H9 (cell line): ENCODE data around the gene BLMH. TPM values are rescaled to one million over a fixed set of nuclear protein-coding genes. Genes with fewer than 3 reads are reported as not detected.

Source experiments
- DNase-seq: peaks from one replicate; pipeline ENCODE4 v3.0.0-alpha.2; 2017
- H2AFZ ChIP-seq: one replicate; pipeline ENCODE4 v1.6.1; 2013; ENCODE audit warnings: mild to moderate bottlenecking, low read length, control low read depth, moderate library complexity
- H2AK5ac ChIP-seq: 2 replicates; pipeline ENCODE4 v1.6.1; 2013; ENCODE audit warnings: low read length, control low read depth, mixed read lengths; ENCODE audit not compliant: insufficient read length
- H2BK120ac ChIP-seq: one replicate; pipeline ENCODE4 v1.6.1; 2013; ENCODE audit warnings: low read depth, mild to moderate bottlenecking, low read length, control low read depth, inconsistent platforms; ENCODE audit not compliant: poor library complexity, severe bottlenecking
- H2BK12ac ChIP-seq: 2 replicates; pipeline ENCODE4 v1.6.1; 2013; ENCODE audit warnings: low read length, control low read depth, mixed read lengths, low read depth; ENCODE audit not compliant: insufficient read length
- H2BK15ac ChIP-seq: 2 replicates; pipeline ENCODE4 v1.6.1; 2013; ENCODE audit warnings: low read depth, low read length, control low read depth
- H2BK20ac ChIP-seq: one replicate; pipeline ENCODE4 v1.6.1; 2013; ENCODE audit warnings: low read depth, mild to moderate bottlenecking, low read length, control low read depth, inconsistent platforms; ENCODE audit not compliant: poor library complexity, severe bottlenecking
- H2BK5ac ChIP-seq: 2 replicates; pipeline ENCODE4 v1.6.1; 2013; ENCODE audit warnings: low read length, control low read depth, mixed read lengths; ENCODE audit not compliant: insufficient read length
- H3K14ac ChIP-seq: 2 replicates; pipeline ENCODE4 v1.6.1; 2013; ENCODE audit warnings: low read length, control low read depth; ENCODE audit not compliant: insufficient read depth
- H3K18ac ChIP-seq: 2 replicates; pipeline ENCODE4 v1.6.1; 2013; ENCODE audit warnings: low read depth, mild to moderate bottlenecking, mixed read lengths, low read length, control low read depth; ENCODE audit not compliant: insufficient read length
- H3K23ac ChIP-seq: 2 replicates; pipeline ENCODE4 v1.6.1; 2013; ENCODE audit warnings: low read length, control low read depth, mixed read lengths, low read depth; ENCODE audit not compliant: insufficient read length
- H3K23me2 ChIP-seq: 2 replicates; pipeline ENCODE4 v1.6.1; 2013; ENCODE audit warnings: low read depth, mild to moderate bottlenecking, mixed read lengths, low read length, control low read depth; ENCODE audit not compliant: insufficient read length, poor library complexity, severe bottlenecking
- H3K27ac ChIP-seq: 2 replicates; pipeline ENCODE4 v1.5.1; 2013; ENCODE audit warnings: low read length, control low read depth, mixed read lengths, low read depth; ENCODE audit not compliant: insufficient read length
- H3K27me3 ChIP-seq: 2 replicates; pipeline ENCODE4 v1.6.1; 2013; ENCODE audit warnings: low read length, control low read depth, inconsistent platforms; ENCODE audit not compliant: insufficient read depth
- H3K4ac ChIP-seq: 2 replicates; pipeline ENCODE4 v1.6.1; 2013; ENCODE audit warnings: low read depth, mild to moderate bottlenecking, control low read depth, inconsistent platforms, low read length, moderate library complexity
- H3K4me1 ChIP-seq: 2 replicates; pipeline ENCODE4 v1.6.1; 2013; ENCODE audit warnings: low read length, control low read depth, inconsistent platforms; ENCODE audit not compliant: insufficient read depth
- H3K4me2 ChIP-seq: 2 replicates; pipeline ENCODE4 v1.6.1; 2013; ENCODE audit warnings: low read length, control low read depth, mixed read lengths; ENCODE audit not compliant: insufficient read length, insufficient read depth
- H3K56ac ChIP-seq: 2 replicates; pipeline ENCODE4 v1.6.1; 2013; ENCODE audit warnings: low read depth, mild to moderate bottlenecking, mixed read lengths, low read length, control low read depth; ENCODE audit not compliant: insufficient read length
- H3K79me1 ChIP-seq: 2 replicates; pipeline ENCODE4 v1.6.1; 2013; ENCODE audit warnings: low read depth, mild to moderate bottlenecking, moderate library complexity, low read length, control low read depth, inconsistent platforms; ENCODE audit not compliant: insufficient read depth, poor library complexity, severe bottlenecking
- H3K79me2 ChIP-seq: 2 replicates; pipeline ENCODE4 v1.6.1; 2013; ENCODE audit warnings: low read length, control low read depth, inconsistent platforms; ENCODE audit not compliant: insufficient read depth
- H3K9ac ChIP-seq: 2 replicates; pipeline ENCODE4 v1.6.1; 2013; ENCODE audit warnings: low read length, control low read depth, mixed read lengths; ENCODE audit not compliant: insufficient read length; ENCODE audit errors: extremely low read depth
- H3K9me3 ChIP-seq: one replicate; pipeline ENCODE4 v1.6.1; 2013; ENCODE audit warnings: low read depth, low read length, inconsistent platforms; ENCODE audit not compliant: control insufficient read depth
- H3T11ph ChIP-seq: one replicate; pipeline ENCODE4 v1.6.1; 2013; ENCODE audit warnings: mild to moderate bottlenecking, low read length, control low read depth, inconsistent platforms
- H4K20me1 ChIP-seq: one replicate; pipeline ENCODE4 v1.6.1; 2013; ENCODE audit not compliant: control insufficient read depth, insufficient read length, insufficient read depth
- H4K5ac ChIP-seq: 2 replicates; pipeline ENCODE4 v1.6.1; 2013; ENCODE audit warnings: low read depth, mild to moderate bottlenecking, mixed read lengths, low read length, control low read depth; ENCODE audit not compliant: insufficient read length
- H4K8ac ChIP-seq: replicated peaks from 2 replicates; pipeline ENCODE4 v1.6.1; 2013; ENCODE audit warnings: low read length, control low read depth, mixed read lengths, low read depth; ENCODE audit not compliant: insufficient read length
- H4K91ac ChIP-seq: 2 replicates; pipeline ENCODE4 v1.6.1; 2013; ENCODE audit warnings: low read depth, mild to moderate bottlenecking, moderate library complexity, mixed read lengths, low read length, control low read depth; ENCODE audit not compliant: insufficient read length
- H3K27ac Mint-ChIP-seq, 3 experiments: 2 replicates in 2 of 3; 3 replicates in 1 of 3; pipeline ENCODE4 v1.8.0; 2020 to 2021; ENCODE audit warnings: mixed read lengths in 3 of 3, mild to moderate bottlenecking in 1 of 3, moderate library complexity in 1 of 3
- H3K27me3 Mint-ChIP-seq: 2 replicates; pipeline ENCODE4 v1.8.0; 2021; ENCODE audit warnings: low read depth, mild to moderate bottlenecking, moderate library complexity, mixed read lengths
- H3K36me3 Mint-ChIP-seq, 3 experiments: 2 replicates in 2 of 3; 3 replicates in 1 of 3; pipeline ENCODE4 v1.8.0; 2020 to 2021; ENCODE audit warnings: low read depth in 3 of 3, mixed read lengths in 3 of 3; ENCODE audit not compliant: insufficient read depth in 1 of 3
- H3K4me1 Mint-ChIP-seq, 2 experiments: 2 replicates each; pipeline ENCODE4 v1.8.0; 2020; ENCODE audit warnings: mixed read lengths in 2 of 2
- H3K4me3 Mint-ChIP-seq, 2 experiments: 2 replicates in 1 of 2; 3 replicates in 1 of 2; pipeline ENCODE4 v1.8.0; 2020 to 2021; ENCODE audit warnings: mild to moderate bottlenecking in 2 of 2, mixed read lengths in 2 of 2, moderate library complexity in 1 of 2
- H3K9me3 Mint-ChIP-seq, 2 experiments: 2 replicates in 1 of 2; 3 replicates in 1 of 2; pipeline ENCODE4 v1.8.0; 2020; ENCODE audit warnings: mild to moderate bottlenecking in 2 of 2, mixed read lengths in 2 of 2, moderate library complexity in 1 of 2
- CTCF ChIP-seq: fragments of 200-600 bp; sonication (generic); conservative IDR thresholded peaks from 3 replicates; pipeline ENCODE4 v1.8.0; 2021; ENCODE audit warnings: antibody characterized with exemption, mild to moderate bottlenecking
- WGBS: extraction: QIAGEN DNeasy Blood & Tissue Kit; methylation state at CpG from one replicate; pipeline ENCODE4 v1.1.7; 2013; ENCODE audit warnings: missing lambda C conversion rate, low lambda C conversion rate, mixed read lengths; ENCODE audit not compliant: insufficient read length; ENCODE audit errors: extremely low coverage; 5-methylcytosine and 5-hydroxymethylcytosine counted together
- total RNA-seq: library from RNA; stranded (reverse); gene quantifications from 2 replicates; pipeline ENCODE4 v1.2.1, GENCODE V29; 2021

The BLMH gene
- total RNA-seq, 1 experiment from 2014 or later: 74.7 TPM

GRCh38 chr17:30226878-30227277, 64.9 kb downstream of the BLMH start:
- no peak overlapping the region for H2BK15ac ChIP-seq
- TF ChIP-seq CTCF: no peak
- H3K27me3 Mint-ChIP-seq: peaks cover 25% of the 10 kb centered on the region
- no peaks in the 10 kb centered on the region for H3K4me1 ChIP-seq
- H3K36me3 Mint-ChIP-seq: no peaks in the 10 kb centered on the region
- no peak overlapping the region for H2BK20ac ChIP-seq
- no peak for DNase-seq
- H3K4me1 Mint-ChIP-seq: peaks cover 16 to 22% of the 10 kb centered on the region in 2 experiments
- H4K20me1 ChIP-seq: no peaks in the 10 kb centered on the region
- no peak overlapping the region for H3K9ac ChIP-seq
- no peak overlapping the region for H3K56ac ChIP-seq
- no peak overlapping the region for H4K91ac ChIP-seq
- H2BK5ac ChIP-seq: no peak overlapping the region
- H3K27me3 ChIP-seq: no peaks in the 10 kb centered on the region
- no peaks in the 10 kb centered on the region for H3K9me3 ChIP-seq
- H3K18ac ChIP-seq: no peak overlapping the region
- H3K4ac ChIP-seq: no peak overlapping the region
- no peak overlapping the region for H2AFZ ChIP-seq
- no peak overlapping the region for H2AK5ac ChIP-seq
- no peak overlapping the region for H4K5ac ChIP-seq
- no peak overlapping the region for H3K4me3 Mint-ChIP-seq
- H2BK12ac ChIP-seq: no peak overlapping the region
- WGBS: no CpG with 5 or more reads among the region's 10 CpGs
- no peak overlapping the region for H3T11ph ChIP-seq
- no peak overlapping the region for H4K8ac ChIP-seq
- peaks cover 4% of the 10 kb centered on the region for H3K23me2 ChIP-seq
- no peak overlapping the region for H3K27ac ChIP-seq
- no peaks in the 10 kb centered on the region for H3K79me1 ChIP-seq
- H3K9me3 Mint-ChIP-seq: no peaks in the 10 kb centered on the region
- no peak overlapping the region for H2BK120ac ChIP-seq
- H3K14ac ChIP-seq: no peak overlapping the region
- H3K23ac ChIP-seq: no peak overlapping the region
- no peak overlapping the region for H3K4me2 ChIP-seq
- H3K27ac Mint-ChIP-seq: no peak overlapping the region; a peak in 1 of 7 replicates
- no peaks in the 10 kb centered on the region for H3K79me2 ChIP-seq
